Endothelial cell of umbilical vein (primary cell): Measurements from ENCODE around the gene HTRA1. TPM values are rescaled to one million over a fixed set of nuclear protein-coding genes. Genes with fewer than 3 reads are reported as not detected.

Source experiments
- BruUV-seq: library from RNA; stranded (reverse); fragments of 400-500 nt; replicated peaks from 2 replicates; lab custom pipeline; 2021; lab: Mats Ljungman, UMichigan
- CTCF ChIA-PET: fragments of 300-600, 350-600 bp; sonication (Branson Sonifier 250); formaldehyde crosslinking; loops from one replicate; lab custom pipeline; 2021; ENCODE audit warnings: antibody characterized with exemption, inconsistent platforms; lab: Charles Lee
- POLR2A ChIA-PET: fragments of 300-600, 350-600 bp; sonication (Branson Sonifier 250); formaldehyde crosslinking; loops from one replicate; lab custom pipeline; 2021; ENCODE audit warnings: antibody characterized with exemption, inconsistent platforms; lab: Charles Lee
- DNase-seq: peaks from one replicate; pipeline ENCODE4 v3.0.0-alpha.2; 2011; ENCODE audit warnings: low read depth, low spot score
- FAIRE-seq: peaks from 2 replicates; lab custom pipeline; 2011; peaks lifted over from hg19 to GRCh38; lab: Jason Lieb, UNC
- H2AFZ ChIP-seq: 2 replicates; pipeline ENCODE4 v1.6.0; 2012; ENCODE audit warnings: low read depth, low read length, control low read depth, inconsistent platforms
- H3K27ac ChIP-seq: 2 replicates; pipeline ENCODE4 v1.5.1; 2011; ENCODE audit warnings: low read depth, mild to moderate bottlenecking, control low read depth, low read length, moderate library complexity; ENCODE audit not compliant: insufficient read depth
- H3K27me3 ChIP-seq, 2 experiments: 2 replicates each; pipeline versions ENCODE4 v1.6.0 to v1.6.1; 2011; ENCODE audit warnings: low read length in 2 of 2, mixed read lengths in 1 of 2; ENCODE audit not compliant: control insufficient read depth in 2 of 2, insufficient read depth in 2 of 2
- H3K36me3 ChIP-seq, 2 experiments: 2 replicates in 1 of 2; 3 replicates in 1 of 2; pipeline ENCODE4 v1.5.1; 2011; ENCODE audit warnings: low read length in 2 of 2, mild to moderate bottlenecking in 1 of 2, moderate library complexity in 1 of 2; ENCODE audit not compliant: control insufficient read depth in 2 of 2, insufficient read depth in 2 of 2; ENCODE audit errors: extremely low read depth in 1 of 2
- H3K4me1 ChIP-seq: 3 replicates; pipeline ENCODE4 v1.5.1; 2011; ENCODE audit warnings: mild to moderate bottlenecking, low read length; ENCODE audit not compliant: control insufficient read depth, insufficient read depth; ENCODE audit errors: extremely low read depth
- H3K4me2 ChIP-seq: 2 replicates; pipeline ENCODE4 v1.6.1; 2011; ENCODE audit warnings: low read length, control low read depth, mixed read lengths; ENCODE audit not compliant: insufficient read depth
- H3K4me3 ChIP-seq, 3 experiments: fragments of 200-600 bp in 1 of 3; sonication (generic), shearing (Covaris generic) in 1 of 3; replicated peaks in 1 of 3; 2 replicates each; pipeline ENCODE4 v1.5.1; 2011 to 2016; ENCODE audit warnings: control low read depth in 3 of 3, low read length in 3 of 3, mild to moderate bottlenecking in 2 of 3, inconsistent platforms in 1 of 3, low read depth in 1 of 3, moderate library complexity in 1 of 3; ENCODE audit not compliant: insufficient read depth in 1 of 3
- H3K79me2 ChIP-seq: 2 replicates; pipeline ENCODE4 v1.6.0; 2012; ENCODE audit warnings: low read length, inconsistent platforms; ENCODE audit not compliant: control insufficient read depth, insufficient read depth
- H3K9ac ChIP-seq: replicated peaks from 2 replicates; pipeline ENCODE3; 2011; ENCODE audit warnings: low read length, control low read depth; ENCODE audit not compliant: insufficient read depth; ENCODE audit errors: extremely low read depth
- H3K9me1 ChIP-seq: replicated peaks from 3 replicates; pipeline ENCODE4 v1.6.0; 2011; ENCODE audit warnings: mild to moderate bottlenecking, low read length; ENCODE audit not compliant: control insufficient read depth, insufficient read depth; ENCODE audit errors: extremely low read depth
- H3K9me3 ChIP-seq: replicated peaks from 2 replicates; pipeline ENCODE4 v1.5.1; 2012; ENCODE audit warnings: low read length, inconsistent platforms; ENCODE audit not compliant: control insufficient read depth, insufficient read depth
- H4K20me1 ChIP-seq: replicated peaks from 2 replicates; pipeline ENCODE3; 2011; ENCODE audit warnings: mild to moderate bottlenecking, low read length; ENCODE audit not compliant: control insufficient read depth, insufficient read depth; ENCODE audit errors: extremely low read depth
- CTCF ChIP-seq, 2 donors: IDR thresholded peaks; 1 replicate in 1 of 2; 2 replicates in 1 of 2; pipeline ENCODE4 v1.5.1; 2011; ENCODE audit warnings: low read length in 2 of 2, mild to moderate bottlenecking in 2 of 2, moderate library complexity in 2 of 2, control low read depth in 1 of 2, inconsistent platforms in 1 of 2, low read depth in 1 of 2; ENCODE audit not compliant: insufficient read depth in 1 of 2; ENCODE audit errors: extremely low read depth in 1 of 2
- EZH2 ChIP-seq: IDR thresholded peaks from 2 replicates; pipeline ENCODE4 v1.6.1; 2012; ENCODE audit warnings: borderline replicate concordance, low read depth, mild to moderate bottlenecking, moderate library complexity, low read length, inconsistent platforms; ENCODE audit not compliant: severe bottlenecking
- GATA2 ChIP-seq: IDR thresholded peaks from 2 replicates; pipeline ENCODE4 v1.7.0; 2011; ENCODE audit warnings: low read depth, mild to moderate bottlenecking, moderate library complexity, mixed read lengths, low read length; ENCODE audit not compliant: insufficient read length, insufficient read depth
- MAX ChIP-seq: IDR thresholded peaks from 2 replicates; pipeline ENCODE4 v1.6.1; 2011; ENCODE audit not compliant: insufficient read depth, insufficient read length
- MYC ChIP-seq: IDR thresholded peaks from one replicate; pipeline ENCODE4 v1.6.1; 2011; ENCODE audit warnings: mild to moderate bottlenecking, low read depth, low read length
- dilution Hi-C: fragments of 300-500 bp; cut with MboI; formaldehyde crosslinking; loops from one replicate; pipeline ENCODE4 v1.15.0; 2019; ENCODE audit warnings: low sequenced_read_pairs; ENCODE audit not compliant: extremely low pct_ligation_motif_present
- intact Hi-C: fragments of 100-400 bp; cut with micrococcal nuclease; formaldehyde crosslinking; loops from one replicate; pipeline ENCODE4 v1.10.0; 2022
- polyA plus RNA-seq, 4 experiments: library from polyadenylated mRNA; depleted of rRNA in 3 of 4; stranded (reverse) in 3 of 4; unstranded in 1 of 4; fragments of >200 nt; gene quantifications; 2 replicates each; pipeline versions ENCODE4 v1.2.1 to v1.2.3, GENCODE V29; 2011 to 2012; ENCODE audit warnings: missing spikeins in 1 of 4
- total RNA-seq: library from RNA; stranded (reverse); gene quantifications from 2 replicates; pipeline ENCODE4 v1.2.3, GENCODE V29; 2021

HTRA1 gene
- total and polyA plus RNA-seq, 2 donors (not counting 3 experiments of a cell fraction or from before 2014, with no cell fraction given): 192 to 270 TPM

GRCh38 chr10:122554131-122555036, 93.0 kb downstream of the HTRA1 start:
- H3K4me2 ChIP-seq: no peak overlapping the region
- H3K9me3 ChIP-seq: no peaks in the 10 kb centered on the region
- no TSS peak for BruUV-seq
- H3K4me1 ChIP-seq: no peaks in the 10 kb centered on the region
- FAIRE-seq: no peak
- H4K20me1 ChIP-seq: no peaks in the 10 kb centered on the region
- DNase-seq: no peak
- ChIA-PET POLR2A (no interaction called here), CTCF (interaction anchor here (1.4 kb wide), 1 partner anchor 11 kb away, joined by 6 read pairs; no protein-coding TSS in a partner anchor)
- no peak overlapping the region for H3K27ac ChIP-seq
- TF ChIP-seq GATA2 (peak; percentile 44), CTCF (IDR thresholded peaks at IDR 0.05; ENCODE audit: extremely low read depth in 1 of 2, insufficient read depth in 1 of 2, low read depth in 1 of 2, low read length in 2 of 2) (no peak)
- intact Hi-C loops: no loop called here
- H3K9me1 ChIP-seq: no peaks in the 10 kb centered on the region
- H3K4me3 ChIP-seq: no peak overlapping the region
- peaks cover 2 to 3% of the 10 kb centered on the region in 2 experiments for H3K27me3 ChIP-seq
- H3K79me2 ChIP-seq: no peaks in the 10 kb centered on the region
- H3K9ac ChIP-seq: no peak overlapping the region
- dilution Hi-C loops: no loop called here
- no peaks in the 10 kb centered on the region for H3K36me3 ChIP-seq
- no peak overlapping the region for H2AFZ ChIP-seq

GRCh38 chr10:122555442-122555841, 94.1 kb downstream of the HTRA1 start:
- dilution Hi-C loops: no loop called here
- POLR2A ChIA-PET: no interaction called here
- no peaks in the 10 kb centered on the region for H3K4me1 ChIP-seq
- FAIRE-seq: no peak
- H3K36me3 ChIP-seq: no peaks in the 10 kb centered on the region
- intact Hi-C loops: no loop called here
- no peak overlapping the region for H3K4me2 ChIP-seq
- H3K79me2 ChIP-seq: no peaks in the 10 kb centered on the region
- H3K9me3 ChIP-seq: no peaks in the 10 kb centered on the region
- DNase-seq: no peak
- H3K9ac ChIP-seq: no peak overlapping the region
- H3K4me3 ChIP-seq: no peak overlapping the region
- no TSS peak for BruUV-seq
- no peak overlapping the region for H3K27ac ChIP-seq
- H4K20me1 ChIP-seq: no peaks in the 10 kb centered on the region
- peaks cover 3 to 10% of the 10 kb centered on the region in 2 experiments for H3K27me3 ChIP-seq
- H2AFZ ChIP-seq: no peak overlapping the region
- TF ChIP-seq CTCF (IDR thresholded peaks at IDR 0.05; ENCODE audit: extremely low read depth in 1 of 2, insufficient read depth in 1 of 2, low read depth in 1 of 2, low read length in 2 of 2) (no peak), MAX (no peak), GATA2 (no peak), EZH2 (no peak), MYC (no peak)
- no peaks in the 10 kb centered on the region for H3K9me1 ChIP-seq
- CTCF ChIA-PET: interaction anchor here (1.4 kb wide), 1 partner anchor 10 kb away, joined by 6 read pairs; no protein-coding TSS in a partner anchor
